HepG2 (cell line): ENCODE results near the gene PANK1. TPM values are rescaled to one million over a fixed set of nuclear protein-coding genes. Genes with fewer than 3 reads are reported as not detected.

Experiments
- ARID5B ChIP-seq: IDR thresholded peaks from 2 replicates; pipeline ENCODE4 v1.4.0; 2020; ENCODE audit warnings: mild to moderate bottlenecking, missing genetic modification reagents
- ERF ChIP-seq: IDR thresholded peaks from 2 replicates; pipeline ENCODE4 v1.6.1; 2018; ENCODE audit warnings: missing biosample characterization, missing genetic modification reagents
- GPN1 ChIP-seq: sonication (generic); formaldehyde crosslinking; IDR thresholded peaks from 2 replicates; pipeline ENCODE4 v1.5.1; 2020; ENCODE audit warnings: missing genetic modification reagents, borderline replicate concordance
- HNF4G ChIP-seq, 2 experiments: sonication (generic) in 1 of 2; formaldehyde crosslinking in 1 of 2; IDR thresholded peaks; 2 replicates each; pipeline versions ENCODE4 v1.4.0 to v1.6.1; 2011 to 2020; ENCODE audit warnings: borderline replicate concordance in 2 of 2, low read depth in 2 of 2, mild to moderate bottlenecking in 2 of 2, low read length in 1 of 2, missing genetic modification reagents in 1 of 2, moderate library complexity in 1 of 2
- PHF20 ChIP-seq: sonication (generic); formaldehyde crosslinking; IDR thresholded peaks from 2 replicates; pipeline ENCODE4 v1.5.0; 2020; ENCODE audit warnings: mild to moderate bottlenecking, missing genetic modification reagents
- PREB ChIP-seq: sonication (generic); formaldehyde crosslinking; IDR thresholded peaks from 2 replicates; pipeline ENCODE4 v1.4.0; 2020; ENCODE audit warnings: missing genetic modification reagents
- SATB2 ChIP-seq: sonication (generic); formaldehyde crosslinking; IDR thresholded peaks from 2 replicates; pipeline ENCODE4 v1.5.0; 2020; ENCODE audit warnings: missing genetic modification reagents
- SOX6 ChIP-seq, 2 experiments: fragments of 450-650 bp in 1 of 2; sonication (generic) in 1 of 2; formaldehyde crosslinking in 1 of 2; IDR thresholded peaks; 2 replicates each; pipeline versions ENCODE4 v1.4.0 to v1.6.1; 2017 to 2020; ENCODE audit warnings: antibody characterized with exemption in 1 of 2, mild to moderate bottlenecking in 1 of 2, missing genetic modification reagents in 1 of 2
- SPEN ChIP-seq: sonication (generic); formaldehyde crosslinking; IDR thresholded peaks from 2 replicates; pipeline ENCODE4 v1.5.1; 2020; ENCODE audit warnings: low read depth, mild to moderate bottlenecking, missing genetic modification reagents
- TARDBP ChIP-seq: sonication (generic); formaldehyde crosslinking; IDR thresholded peaks from 2 replicates; pipeline ENCODE4 v1.8.0; 2022; ENCODE audit warnings: mild to moderate bottlenecking, missing genetic modification reagents
- UBTF ChIP-seq: sonication (generic); formaldehyde crosslinking; IDR thresholded peaks from 2 replicates; pipeline ENCODE4 v1.4.0; 2020; ENCODE audit warnings: mild to moderate bottlenecking, missing genetic modification reagents
- ZC3H4 ChIP-seq: sonication (generic); formaldehyde crosslinking; IDR thresholded peaks from 2 replicates; pipeline ENCODE4 v1.4.0; 2020; ENCODE audit warnings: missing genetic modification reagents, borderline replicate concordance
- ZNF468 ChIP-seq: sonication (generic); formaldehyde crosslinking; IDR thresholded peaks from 2 replicates; pipeline ENCODE4 v1.8.0; 2022; ENCODE audit warnings: mild to moderate bottlenecking, moderate library complexity, missing genetic modification reagents
- ZNF564 ChIP-seq: sonication (generic); formaldehyde crosslinking; IDR thresholded peaks from 2 replicates; pipeline ENCODE4 v1.8.1; 2023; ENCODE audit warnings: mild to moderate bottlenecking, missing genetic modification reagents
- ZNF570 ChIP-seq: sonication (generic); formaldehyde crosslinking; IDR thresholded peaks from 2 replicates; pipeline ENCODE4 v1.4.0; 2020; ENCODE audit warnings: mild to moderate bottlenecking, missing genetic modification reagents, borderline replicate concordance
- ZNF777 ChIP-seq: sonication (generic); formaldehyde crosslinking; IDR thresholded peaks from 2 replicates; pipeline ENCODE4 v1.4.0; 2020; ENCODE audit warnings: missing genetic modification reagents
- ZNF784 ChIP-seq: sonication (generic); formaldehyde crosslinking; IDR thresholded peaks from 2 replicates; pipeline ENCODE4 v1.5.1; 2020; ENCODE audit warnings: missing genetic modification reagents, mild to moderate bottlenecking, borderline replicate concordance
- ZXDC ChIP-seq: sonication (generic); formaldehyde crosslinking; IDR thresholded peaks from 2 replicates; pipeline ENCODE4 v1.5.0; 2020; ENCODE audit warnings: mild to moderate bottlenecking, missing genetic modification reagents
- polyA plus RNA-seq, 8 experiments: library from polyadenylated mRNA; depleted of rRNA in 3 of 8; stranded (reverse) in 7 of 8; unstranded in 1 of 8; fragments of >200 nt; fragmentation: Illumina TruSeq in 4 of 8; extraction: Trizol in 4 of 8; gene quantifications; 2 replicates each; pipeline versions ENCODE4 v1.2.1 to v1.2.3, GENCODE V29; 2011 to 2016; ENCODE audit warnings: low read depth in 4 of 8, missing spikeins in 1 of 8, mixed read lengths in 1 of 8; ENCODE audit not compliant: insufficient read depth in 1 of 8
- total RNA-seq, 5 experiments: library from RNA; depleted of rRNA; stranded (reverse); fragments of >200 nt; fragmentation: Illumina TruSeq; extraction: Trizol; gene quantifications; 2 replicates each; pipeline ENCODE4 v1.2.3, GENCODE V29; 2016; ENCODE audit warnings: low read depth in 1 of 5

PANK1 gene
- total and polyA plus RNA-seq, 2 of the 13 experiments (the other 11 are each of a cell fraction or from before 2014, with no cell fraction given), result 18.2 to 33.3 TPM

GRCh38 chr10:89645742-89646172 lies 715 bp upstream of the PANK1 start (continued):
- TF ChIP-seq ARID5B (CRISPR knock-in tag) (peak; percentile 96), PREB (CRISPR knock-in tag) (no peak), PHF20 (0 out of 2 replicates have a peak, but pooled peaks have one; percentile 27), ZXDC (no peak), GPN1 (no peak), UBTF (CRISPR knock-in tag) (peak; percentile 30; the same call in 1 of the 2 replicates), SOX6 (IDR thresholded peaks at IDR 0.05) (no peak), SOX6 (CRISPR knock-in tag; IDR thresholded peaks at IDR 0.05) (peak; percentile 91), ZNF784 (CRISPR knock-in tag) (no peak; the same call in 1 of the 2 replicates), ERF (CRISPR knock-in tag) (0 out of 2 replicates have a peak, but pooled peaks have one; percentile 34), ZNF570 (CRISPR knock-in tag) (no peak), TARDBP (CRISPR knock-in tag) (peak; percentile 78), ZNF777 (CRISPR knock-in tag) (no peak), SATB2 (peak; percentile 33; the same call in 1 of the 2 replicates), SPEN (CRISPR knock-in tag) (peak; percentile 62; the same call in 1 of the 2 replicates), ZNF468 (CRISPR knock-in tag) (no peak), ZNF564 (no peak), HNF4G (IDR thresholded peaks at IDR 0.05; ENCODE audit: borderline replicate concordance, low read depth, low read length) (peak; percentile 99), HNF4G (CRISPR knock-in tag; IDR thresholded peaks at IDR 0.05; ENCODE audit: borderline replicate concordance, low read depth) (peak; percentile 91), ZC3H4 (no peak; the same call in 1 of the 2 replicates)
